ENCODE measurements around the gene KIF2A.

- no peak for TF ChIP-seq FOXM1 (IDR thresholded peaks at IDR 0.05; ENCODE audit: borderline replicate concordance)
- TF ChIP-seq CTBP1 (IDR thresholded peaks at IDR 0.05; ENCODE audit: borderline replicate concordance), result no peak
- no peak for TF ChIP-seq L3MBTL2 (conservative IDR thresholded peaks at IDR 0.05)
- TF ChIP-seq PKNOX1 (IDR thresholded peaks at IDR 0.05), result no peak
- TF ChIP-seq SUZ12 (IDR thresholded peaks at IDR 0.05), result no peak
- no peak for TF ChIP-seq TARDBP (IDR thresholded peaks at IDR 0.05)
- no peak for TF ChIP-seq SP1 (IDR thresholded peaks at IDR 0.05)
- TF ChIP-seq ELF4 (IDR thresholded peaks at IDR 0.05), result no peak
- no peak for TF ChIP-seq ARNT (IDR thresholded peaks at IDR 0.05)
Measured at GRCh38 chr5:62310426-62311143, 4.6 kb downstream of the KIF2A start.
